ENCODE results near the gene ERCC2.
A peak's percentile ranks its signal among the peaks of the same experiment; 100 is the strongest.

ERCC2 gene

GRCh38 chr19:45400192-45400591, 29.8 kb upstream of the ERCC2 start:
- DNase-seq = no peak

GRCh38 chr19:45395821-45396617, 25.6 kb upstream of the ERCC2 start:
- no peak for DNase-seq

- no peak for DNase-seq
These were observed 21.7 kb upstream of the ERCC2 start for GRCh38 chr19:45391871-45392665.

- peak; percentile 41 for DNase-seq
These were observed 21.0 kb upstream of the ERCC2 start for GRCh38 chr19:45391346-45391745.

- DNase-seq = no peak
These were observed 15.2 kb upstream of the ERCC2 start for GRCh38 chr19:45385392-45386221.

- DNase-seq = no peak
These were observed 12.1 kb upstream of the ERCC2 start for GRCh38 chr19:45382426-45382825.

GRCh38 chr19:45380107-45380506, 9.7 kb upstream of the ERCC2 start:
- DNase-seq = no peak

GRCh38 chr19:45376045-45376724, 5.8 kb upstream of the ERCC2 start:
- no peak for DNase-seq

GRCh38 chr19:45368737-45369340, 1.5 kb downstream of the ERCC2 start:
- no peak for DNase-seq

- DNase-seq = no peak
These were observed 2.2 kb downstream of the ERCC2 start for GRCh38 chr19:45368127-45368526.

- DNase-seq = no peak
These were observed 5.7 kb downstream of the ERCC2 start for GRCh38 chr19:45364696-45365095.

GRCh38 chr19:45363861-45364459, 6.4 kb downstream of the ERCC2 start:
- DNase-seq = no peak

GRCh38 chr19:45362291-45362690, 8.1 kb downstream of the ERCC2 start:
- no peak for DNase-seq

GRCh38 chr19:45361608-45362007, 8.8 kb downstream of the ERCC2 start:
- no peak for DNase-seq

GRCh38 chr19:45358213-45358792, 12.1 kb downstream of the ERCC2 start:
- DNase-seq = no peak

- no peak for DNase-seq
These were observed 13.0 kb downstream of the ERCC2 start for GRCh38 chr19:45357445-45357783.

GRCh38 chr19:45356760-45357444, 13.5 kb downstream of the ERCC2 start:
- no peak for DNase-seq

GRCh38 chr19:45355910-45356309, 14.5 kb downstream of the ERCC2 start:
- no peak for DNase-seq

- DNase-seq = no peak
These were observed 15.0 kb downstream of the ERCC2 start for GRCh38 chr19:45355402-45355801.

- no peak for DNase-seq
These were observed 16.0 kb downstream of the ERCC2 start for GRCh38 chr19:45354241-45354842.
